ENCODE results near the gene KIF6. TPM values are rescaled to one million over a fixed set of nuclear protein-coding genes. Genes with fewer than 3 reads are reported as not detected.
A peak's percentile ranks its signal among the peaks of the same experiment; 100 is the strongest.

KIF6 gene
- total and polyA plus RNA-seq, 2 of the 8 experiments (the other 6 are each of a cell fraction or from before 2014, with no cell fraction given) = 0.53 to 0.65 TPM

GRCh38 chr6:39378175-39378959 lies 346.8 kb downstream of the KIF6 start:
- Histone ChIP-seq H3K4me3 (ENCODE audit: extremely low read depth in 1 of 4, insufficient read depth in 2 of 4, low read depth in 3 of 4, low read length in 4 of 4) (no peak overlapping the region), H2BK15ac (ENCODE audit: low read length) (peak overlapping the region; percentile 9; the same call in 1 of the 2 replicates), H3K23ac (ENCODE audit: insufficient read length) (no peak overlapping the region), H3K4ac (replicated peaks; ENCODE audit: insufficient read length, low read depth, low read length) (no peak overlapping the region), H3K79me2 (ENCODE audit: control insufficient read depth in 1 of 2, insufficient read depth in 2 of 2, low read length in 2 of 2) (no peaks in the 10 kb centered on the region; a peak in 1 of 4 replicates), H4K91ac (replicated peaks; ENCODE audit: insufficient read length, low read length) (peak overlapping the region; percentile 29), H3K4me1 (replicated peaks in 1 of 4; ENCODE audit: control insufficient read depth in 3 of 4, insufficient read depth in 4 of 4, low read length in 3 of 4) (peaks cover 0 to 3% (median under 1%) of the 10 kb centered on the region in 4 experiments; a peak in 2 of 7 replicates), H2BK12ac (ENCODE audit: low read depth, low read length) (peak overlapping the region; percentile 13), H3K79me1 (ENCODE audit: low read depth, low read length) (no peaks in the 10 kb centered on the region), H3K27me3 (replicated peaks in 1 of 4; ENCODE audit: control insufficient read depth in 3 of 4, extremely low read depth in 1 of 4, insufficient read depth in 3 of 4, low read length in 3 of 4) (no peaks in the 10 kb centered on the region; a peak in 1 of 7 replicates), H3K56ac (replicated peaks; ENCODE audit: insufficient read length, low read depth, low read length) (peak overlapping the region; percentile 92), H4K20me1 (replicated peaks in 1 of 2; ENCODE audit: control insufficient read depth in 1 of 2, insufficient read depth in 2 of 2, low read length in 2 of 2) (peaks cover 0 to 3% of the 10 kb centered on the region in 2 experiments), H3K27ac (ENCODE audit: low read depth, low read length) (no peak overlapping the region), H3K36me3 (ENCODE audit: control insufficient read depth in 2 of 4, insufficient read depth in 4 of 4, low read length in 3 of 4) (no peaks in the 10 kb centered on the region), H2AFZ (ENCODE audit: low read length) (no peak overlapping the region), H3K23me2 (ENCODE audit: low read depth, low read length) (peaks cover 5% of the 10 kb centered on the region), H4K8ac (ENCODE audit: extremely low read depth, insufficient read depth, low read length) (no peak overlapping the region), H4K5ac (ENCODE audit: insufficient read length, low read depth, low read length) (no peak overlapping the region), H2BK20ac (ENCODE audit: low read length) (no peak overlapping the region), H3K18ac (ENCODE audit: extremely low read depth, low read length) (no peak overlapping the region), H3K9me3 (ENCODE audit: insufficient read depth in 2 of 2, low read depth in 1 of 2, low read length in 1 of 2) (no peaks in the 10 kb centered on the region), H3K4me2 (ENCODE audit: insufficient read depth in 1 of 2, low read depth in 2 of 2, low read length in 2 of 2) (no peak overlapping the region), H2AK5ac (ENCODE audit: low read depth, low read length) (0 out of 2 replicates have a peak overlapping the region, but pooled peaks have one; percentile 47), H3K14ac (ENCODE audit: insufficient read length) (no peak overlapping the region), H2BK5ac (ENCODE audit: low read depth, low read length) (no peak overlapping the region), H2BK120ac (replicated peaks; ENCODE audit: low read depth, low read length) (no peak overlapping the region), H3K9ac (replicated peaks in 1 of 4; ENCODE audit: extremely low read depth in 1 of 4, low read depth in 3 of 4, low read length in 3 of 4) (no peak overlapping the region)
- DNase-seq (ENCODE audit: low read depth in 1 of 2, low spot score in 2 of 2) (no peak), FAIRE-seq (peak; percentile 28)
- 84 to 100% methylated on average over 1 to 10 of the region's 10 CpGs for WGBS, 2 experiments (ENCODE audit: extremely low coverage in 1 of 2, insufficient coverage in 1 of 2, insufficient read length in 1 of 2, insufficient replicate concordance in 2 of 2, low coverage in 1 of 2, low lambda C conversion rate in 2 of 2, missing lambda C conversion rate in 1 of 2)
- TF ChIP-seq SRF (IDR thresholded peaks at IDR 0.05; ENCODE audit: low read depth, low read length) (no peak), KDM5A (IDR thresholded peaks at IDR 0.05; ENCODE audit: low read length) (no peak), BCL11A (IDR thresholded peaks at IDR 0.05; ENCODE audit: low read depth in 2 of 2, low read length in 2 of 2) (no peak), TBP (IDR thresholded peaks at IDR 0.05; ENCODE audit: low read depth, low read length) (no peak), SIN3A (conservative IDR thresholded peaks at IDR 0.05 in 1 of 2, IDR thresholded peaks at IDR 0.05 in 1 of 2; ENCODE audit: low read depth in 1 of 2, low read length in 2 of 2) (no peak), CBX5 (IDR thresholded peaks at IDR 0.05; ENCODE audit: low read depth, low read length) (no peak), BRCA1 (IDR thresholded peaks at IDR 0.05; ENCODE audit: low read depth, low read length) (no peak), EGR1 (IDR thresholded peaks at IDR 0.05; ENCODE audit: borderline replicate concordance, low read depth, low read length) (no peak), HDAC2 (IDR thresholded peaks at IDR 0.05; ENCODE audit: borderline replicate concordance in 1 of 2, low read depth in 2 of 2, low read length in 2 of 2) (no peak)
- CTCF ChIA-PET (ENCODE audit: partially characterized antibody) = interaction anchor here (0.5 to 5.1 kb wide), 27 partner anchors 8 to 1196 kb away, joined by 3 to 58 read pairs (median 3); no protein-coding TSS in a partner anchor
- POLR2A ChIA-PET (ENCODE audit: partially characterized antibody) = interaction anchor here (0.8 kb wide), 1 partner anchor 32 kb away, joined by 3 read pairs; no protein-coding TSS in a partner anchor

Data from H1 (cell line).